ENCODE measurements around the gene CRISP1. TPM values are rescaled to one million over a fixed set of nuclear protein-coding genes. Genes with fewer than 3 reads are reported as not detected.

CRISP1 gene
- total and polyA plus RNA-seq, 2 donors (not counting 1 experiment from before 2014, with no cell fraction given): not detected

GRCh38 chr6:49841424-49841823 is 24.9 kb downstream of the CRISP1 start:
- H3K4me3 Mint-ChIP-seq: no peak overlapping the region
- TF ChIP-seq, protein P1, sequence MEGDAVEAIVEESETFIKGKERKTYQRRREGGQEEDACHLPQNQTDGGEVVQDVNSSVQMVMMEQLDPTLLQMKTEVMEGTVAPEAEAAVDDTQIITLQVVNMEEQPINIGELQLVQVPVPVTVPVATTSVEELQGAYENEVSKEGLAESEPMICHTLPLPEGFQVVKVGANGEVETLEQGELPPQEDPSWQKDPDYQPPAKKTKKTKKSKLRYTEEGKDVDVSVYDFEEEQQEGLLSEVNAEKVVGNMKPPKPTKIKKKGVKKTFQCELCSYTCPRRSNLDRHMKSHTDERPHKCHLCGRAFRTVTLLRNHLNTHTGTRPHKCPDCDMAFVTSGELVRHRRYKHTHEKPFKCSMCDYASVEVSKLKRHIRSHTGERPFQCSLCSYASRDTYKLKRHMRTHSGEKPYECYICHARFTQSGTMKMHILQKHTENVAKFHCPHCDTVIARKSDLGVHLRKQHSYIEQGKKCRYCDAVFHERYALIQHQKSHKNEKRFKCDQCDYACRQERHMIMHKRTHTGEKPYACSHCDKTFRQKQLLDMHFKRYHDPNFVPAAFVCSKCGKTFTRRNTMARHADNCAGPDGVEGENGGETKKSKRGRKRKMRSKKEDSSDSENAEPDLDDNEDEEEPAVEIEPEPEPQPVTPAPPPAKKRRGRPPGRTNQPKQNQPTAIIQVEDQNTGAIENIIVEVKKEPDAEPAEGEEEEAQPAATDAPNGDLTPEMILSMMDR (IDR thresholded peaks at IDR 0.05): no peak
- DNase-seq: no peak
- H3K4me3 ChIP-seq (ENCODE audit: control extremely low read depth in 1 of 5, extremely low read depth in 1 of 5, insufficient read depth in 1 of 5, low read depth in 2 of 5, low read length in 4 of 5): no peak overlapping the region
- no peaks in the 10 kb centered on the region for H3K36me3 ChIP-seq (replicated peaks in 1 of 2; ENCODE audit: control extremely low read depth in 1 of 2, control insufficient read depth in 1 of 2, extremely low read depth in 1 of 2, insufficient read depth in 2 of 2, low read length in 1 of 2)
- H3K9ac ChIP-seq (ENCODE audit: low read length): no peak overlapping the region
- no peaks in the 10 kb centered on the region for H3K4me1 ChIP-seq (ENCODE audit: control insufficient read depth in 2 of 2, insufficient read depth in 2 of 2, low read length in 2 of 2)
- CTCF ChIA-PET: no interaction called here
- H3K9me3 ChIP-seq (ENCODE audit: control extremely low read depth in 1 of 3, control insufficient read depth in 2 of 3, insufficient read depth in 1 of 3, low read length in 2 of 3): no peaks in the 10 kb centered on the region
- no peak overlapping the region for H3K27ac ChIP-seq (ENCODE audit: low read length in 2 of 2)
- 100% methylated on average over 2 of the region's 4 CpGs for WGBS (ENCODE audit: insufficient coverage)
- no peaks in the 10 kb centered on the region for H4K20me1 ChIP-seq (ENCODE audit: control insufficient read depth, insufficient read depth, low read length, poor library complexity, severe bottlenecking)
- no peaks in the 10 kb centered on the region for H3K27me3 Mint-ChIP-seq
- no peak overlapping the region for H3K4me2 ChIP-seq (replicated peaks; ENCODE audit: low read depth, low read length, poor library complexity, severe bottlenecking)
- H3K4me1 Mint-ChIP-seq: no peaks in the 10 kb centered on the region
- intact Hi-C loops (cut with micrococcal nuclease): no loop called here
- H3K9me3 Mint-ChIP-seq (ENCODE audit: insufficient read depth): no peaks in the 10 kb centered on the region
- H2AFZ ChIP-seq (ENCODE audit: insufficient read depth, low read depth, low read length, poor library complexity, severe bottlenecking): no peak overlapping the region
- no peaks in the 10 kb centered on the region for H3K27me3 ChIP-seq (replicated peaks in 1 of 4; ENCODE audit: control extremely low read depth in 1 of 4, control insufficient read depth in 3 of 4, insufficient read depth in 4 of 4, low read length in 3 of 4)
- H3K27ac Mint-ChIP-seq: no peak overlapping the region
- H3K79me2 ChIP-seq (ENCODE audit: control insufficient read depth, insufficient read depth, low read length): no peaks in the 10 kb centered on the region
- POLR2A ChIA-PET: no interaction called here
- no peak for ATAC-seq (ENCODE audit: low read depth)

GRCh38 chr6:49839957-49840356 is 26.4 kb downstream of the CRISP1 start:
- Histone ChIP-seq H3K9ac (ENCODE audit: low read length) (no peak overlapping the region), H3K4me1 (ENCODE audit: control insufficient read depth in 2 of 2, insufficient read depth in 2 of 2, low read length in 2 of 2) (no peaks in the 10 kb centered on the region), H3K4me2 (replicated peaks; ENCODE audit: low read depth, low read length, poor library complexity, severe bottlenecking) (no peak overlapping the region), H3K27ac (ENCODE audit: low read length in 2 of 2) (no peak overlapping the region), H3K36me3 (replicated peaks in 1 of 2; ENCODE audit: control extremely low read depth in 1 of 2, control insufficient read depth in 1 of 2, extremely low read depth in 1 of 2, insufficient read depth in 2 of 2, low read length in 1 of 2) (no peaks in the 10 kb centered on the region), H3K27me3 (replicated peaks in 1 of 4; ENCODE audit: control extremely low read depth in 1 of 4, control insufficient read depth in 3 of 4, insufficient read depth in 4 of 4, low read length in 3 of 4) (no peaks in the 10 kb centered on the region), H3K4me3 (ENCODE audit: control extremely low read depth in 1 of 5, extremely low read depth in 1 of 5, insufficient read depth in 1 of 5, low read depth in 2 of 5, low read length in 4 of 5) (no peak overlapping the region), H2AFZ (ENCODE audit: insufficient read depth, low read depth, low read length, poor library complexity, severe bottlenecking) (no peak overlapping the region), H4K20me1 (ENCODE audit: control insufficient read depth, insufficient read depth, low read length, poor library complexity, severe bottlenecking) (no peaks in the 10 kb centered on the region), H3K9me3 (ENCODE audit: control extremely low read depth in 1 of 3, control insufficient read depth in 2 of 3, insufficient read depth in 1 of 3, low read length in 2 of 3) (no peaks in the 10 kb centered on the region), H3K79me2 (ENCODE audit: control insufficient read depth, insufficient read depth, low read length) (no peaks in the 10 kb centered on the region)
- intact Hi-C loops (cut with micrococcal nuclease): no loop called here
- ATAC-seq (ENCODE audit: low read depth): no peak
- DNase-seq: no peak
- ChIA-PET POLR2A (no interaction called here), CTCF (no interaction called here)
- H3K27ac Mint-ChIP-seq: no peak overlapping the region
- 86% methylated on average over 2 of the region's 2 CpGs for WGBS (ENCODE audit: insufficient coverage)
- TF ChIP-seq, protein P1 (IDR thresholded peaks at IDR 0.05): no peak
- TF ChIP-seq EZH2 (IDR thresholded peaks at IDR 0.05; ENCODE audit: borderline replicate concordance, insufficient read depth, low read depth, low read length, poor library complexity, severe bottlenecking): no peak
- H3K9me3 Mint-ChIP-seq (ENCODE audit: insufficient read depth): no peaks in the 10 kb centered on the region
- no peaks in the 10 kb centered on the region for H3K27me3 Mint-ChIP-seq
- H3K4me1 Mint-ChIP-seq: no peaks in the 10 kb centered on the region
- no peak overlapping the region for H3K4me3 Mint-ChIP-seq

Measured in B cell (primary cell).